Measurements from ENCODE around the gene MBNL2. TPM values are rescaled to one million over a fixed set of nuclear protein-coding genes. Genes with fewer than 3 reads are reported as not detected.

The MBNL2 gene
- total and polyA plus RNA-seq, 2 of the 4 experiments (the other 2 are of a cell fraction) = 26.9 to 103 TPM

- Histone ChIP-seq H3K23ac (ENCODE audit: low read depth, low read length) (no peak overlapping the region), H3K4me1 (ENCODE audit: control insufficient read depth, insufficient read depth, low read length) (peaks cover 6% of the 10 kb centered on the region), H3K27ac (ENCODE audit: insufficient read depth, low read length) (peak overlapping the region; percentile 47; the same call in 1 of the 2 replicates), H3K9me3 (ENCODE audit: control insufficient read depth, insufficient read depth, low read length) (no peaks in the 10 kb centered on the region), H2BK120ac (ENCODE audit: low read depth, low read length) (no peak overlapping the region), H3K9me1 (ENCODE audit: insufficient read depth, low read length) (peaks cover 13% of the 10 kb centered on the region), H2AFZ (replicated peaks; ENCODE audit: low read length, poor library complexity) (no peak overlapping the region), H4K5ac (ENCODE audit: low read depth, low read length) (peak overlapping the region; percentile 29; the same call in 1 of the 2 replicates), H3K4ac (ENCODE audit: low read depth, low read length) (no peak overlapping the region), H2AK9ac (replicated peaks; ENCODE audit: low read depth, low read length, poor library complexity) (no peak overlapping the region), H2BK20ac (ENCODE audit: low read depth, low read length) (no peak overlapping the region), H3K4me3 (ENCODE audit: insufficient read depth, low read depth, low read length) (peak overlapping the region; percentile 25; the same call in 1 of the 2 replicates), H3K4me2 (ENCODE audit: low read depth, low read length) (peak overlapping the region; percentile 92), H2BK5ac (ENCODE audit: low read depth, low read length, poor library complexity, severe bottlenecking) (peak overlapping the region; percentile 44), H3K27me3 (ENCODE audit: control insufficient read depth, insufficient read depth, low read length) (no peaks in the 10 kb centered on the region), H2AK5ac (ENCODE audit: low read depth, low read length) (no peak overlapping the region), H4K91ac (ENCODE audit: insufficient read depth, low read depth, low read length) (no peak overlapping the region), H3K36me3 (ENCODE audit: control insufficient read depth, insufficient read depth, low read length) (peaks cover 19% of the 10 kb centered on the region), H3K18ac (ENCODE audit: low read depth, low read length) (no peak overlapping the region), H2BK15ac (ENCODE audit: low read depth, low read length) (no peak overlapping the region), H3K79me1 (ENCODE audit: low read depth in 1 of 2, low read length in 2 of 2) (peaks cover 12 to 44% of the 10 kb centered on the region in 2 experiments; a peak in 3 of 4 replicates), H3K56ac (ENCODE audit: extremely low read depth, insufficient read depth, low read length) (no peak overlapping the region), H3K9ac (ENCODE audit: low read depth, low read length) (no peak overlapping the region; the same call in 1 of the 2 replicates), H4K20me1 (ENCODE audit: insufficient read depth, low read length) (peaks cover 8% of the 10 kb centered on the region; the same call in 1 of the 2 replicates), H4K8ac (ENCODE audit: low read depth in 2 of 2, low read length in 2 of 2) (peak overlapping the region in 1 of 2 experiments; percentile 13; a peak in 1 of 4 replicates), H3K14ac (replicated peaks; ENCODE audit: low read depth, low read length) (no peak overlapping the region)
- WGBS, 2 experiments (ENCODE audit: extremely low coverage in 2 of 2, insufficient read length in 1 of 2) = no CpG with 5 or more reads among the region's 4 CpGs
- ATAC-seq (ENCODE audit: low read depth) = no peak
- POLR2A ChIA-PET (ENCODE audit: unreplicated experiment) = no interaction called here
- dilution Hi-C loops (cut with HindIII; ENCODE audit: low sequenced_read_pairs, unreplicated experiment) = no loop called here
- no peak for DNase-seq
- CTCF ChIA-PET = no interaction called here
- intact Hi-C loops (cut with micrococcal nuclease) = loop anchor here (5.0 to 10.0 kb wide), 3 partner anchors 63 to 435 kb away; partner anchors contain the start of gene RAP2A
- no TSS peak for BruUV-seq (replicated peaks)
- no peak for TF ChIP-seq NFE2L2 (IDR thresholded peaks at IDR 0.05; ENCODE audit: low read depth, low read length)
- TF ChIP-seq MAZ (IDR thresholded peaks at IDR 0.05; ENCODE audit: borderline replicate concordance, low read depth, low read length) = no peak
- no peak for TF ChIP-seq RAD21 (IDR thresholded peaks at IDR 0.05; ENCODE audit: low read length)
- no peak for TF ChIP-seq RCOR1 (IDR thresholded peaks at IDR 0.05; ENCODE audit: insufficient replicate concordance, low read length)
- TF ChIP-seq USF2 (IDR thresholded peaks at IDR 0.05; ENCODE audit: low read depth, low read length) = no peak
- TF ChIP-seq BHLHE40 (IDR thresholded peaks at IDR 0.05; ENCODE audit: low read depth, low read length) = no peak
- no peak for TF ChIP-seq CHD1 (IDR thresholded peaks at IDR 0.05; ENCODE audit: low read depth, low read length)
- TF ChIP-seq FOS (IDR thresholded peaks at IDR 0.05; ENCODE audit: low read depth, low read length) = no peak
- no peak for TF ChIP-seq MAFK (IDR thresholded peaks at IDR 0.05; ENCODE audit: low read depth, low read length)
- no peak for TF ChIP-seq CEBPB (IDR thresholded peaks at IDR 0.05; ENCODE audit: low read depth, low read length)
- TF ChIP-seq CTCF (conservative IDR thresholded peaks at IDR 0.05; ENCODE audit: low read depth, low read length) = no peak
- in situ Hi-C loops (cut with MboI; ENCODE audit: low sequenced_read_pairs) = loop anchor here (10.0 kb wide), 1 partner anchor 335 kb away; no protein-coding TSS in a partner anchor
Measured at GRCh38 chr13:97369261-97369893, 147.2 kb downstream of the MBNL2 start.

Measured in IMR-90 (cell line).